Measurements from ENCODE around the gene GARIN1A.

Gene GARIN1A

GRCh38 chr7:128701062-128701785, 29.1 kb downstream of the GARIN1A start:
- no peak for DNase-seq (ENCODE audit: low read depth in 1 of 2, low spot score in 1 of 2)
- no peak overlapping the region for H3K4me3 ChIP-seq (replicated peaks; ENCODE audit: insufficient read depth, low read length)
- H3K27ac ChIP-seq (replicated peaks), result no peak overlapping the region
- peaks cover 14% of the 10 kb centered on the region for H3K27me3 ChIP-seq (ENCODE audit: insufficient read depth, poor library complexity, severe bottlenecking)
- TF ChIP-seq POLR2AphosphoS5 (IDR thresholded peaks at IDR 0.05; ENCODE audit: low read depth) (no peak), SPI1 (IDR thresholded peaks at IDR 0.05; ENCODE audit: borderline replicate concordance, low read depth) (no peak), GABPA (IDR thresholded peaks at IDR 0.05; ENCODE audit: low read depth) (no peak), REST (IDR thresholded peaks at IDR 0.05; ENCODE audit: insufficient replicate concordance, low read depth) (no peak), CTCF (IDR thresholded peaks at IDR 0.05; ENCODE audit: insufficient read depth, low read length) (no peak)

GRCh38 chr7:128703609-128704241, 31.6 kb downstream of the GARIN1A start:
- TF ChIP-seq SPI1 (IDR thresholded peaks at IDR 0.05; ENCODE audit: borderline replicate concordance, low read depth) (no peak), GABPA (IDR thresholded peaks at IDR 0.05; ENCODE audit: low read depth) (no peak), REST (IDR thresholded peaks at IDR 0.05; ENCODE audit: insufficient replicate concordance, low read depth) (no peak)
- DNase-seq (ENCODE audit: low read depth in 1 of 2, low spot score in 1 of 2), result no peak

GRCh38 chr7:128705891-128706333, 33.8 kb downstream of the GARIN1A start:
- Histone ChIP-seq H3K27me3 (ENCODE audit: insufficient read depth, poor library complexity, severe bottlenecking) (no peaks in the 10 kb centered on the region), H3K27ac (replicated peaks) (no peak overlapping the region), H3K4me3 (replicated peaks; ENCODE audit: insufficient read depth, low read length) (no peak overlapping the region)
- no peak for TF ChIP-seq POLR2AphosphoS5 (IDR thresholded peaks at IDR 0.05; ENCODE audit: low read depth)
- no peak for TF ChIP-seq CTCF (IDR thresholded peaks at IDR 0.05; ENCODE audit: insufficient read depth, low read length)
- TF ChIP-seq SPI1 (IDR thresholded peaks at IDR 0.05; ENCODE audit: borderline replicate concordance, low read depth), result no peak
- no peak for TF ChIP-seq GABPA (IDR thresholded peaks at IDR 0.05; ENCODE audit: low read depth)
- no peak for TF ChIP-seq REST (IDR thresholded peaks at IDR 0.05; ENCODE audit: insufficient replicate concordance, low read depth)
- DNase-seq (ENCODE audit: low read depth in 1 of 2, low spot score in 1 of 2), result peak in 1 of 2 experiments; percentile 40

More at GRCh38 chr7:128703609-128704241, 31.6 kb downstream of the GARIN1A start:
- Histone ChIP-seq H3K27me3 (ENCODE audit: insufficient read depth, poor library complexity, severe bottlenecking) (peaks cover 2% of the 10 kb centered on the region), H3K27ac (replicated peaks) (no peak overlapping the region), H3K4me3 (replicated peaks; ENCODE audit: insufficient read depth, low read length) (no peak overlapping the region)
